SIG-M5 treated with dmso at 0.1 percent for 504 hours (cell line): ENCODE results near the gene ADGRA1.

ENCODE experiments used
- DNase-seq: peaks from one replicate; lab custom pipeline; 2025; ENCODE audit not compliant: unreplicated experiment; lab: John Stamatoyannopoulos, UW

Gene ADGRA1

GRCh38 chr10:133160826-133161471, 73.2 kb downstream of the ADGRA1 start:
- no peak for DNase-seq

- DNase-seq: no peak
Measured at GRCh38 chr10:133161486-133162109, 73.9 kb downstream of the ADGRA1 start.

GRCh38 chr10:133162178-133162909, 74.6 kb downstream of the ADGRA1 start:
- DNase-seq: no peak

GRCh38 chr10:133162910-133163856, 75.5 kb downstream of the ADGRA1 start:
- DNase-seq: no peak

- no peak for DNase-seq
Measured at GRCh38 chr10:133163889-133164815, 76.4 kb downstream of the ADGRA1 start.

- no peak for DNase-seq
Measured at GRCh38 chr10:133164816-133165555, 77.3 kb downstream of the ADGRA1 start.

- DNase-seq: no peak
Measured at GRCh38 chr10:133165556-133166503, 78.1 kb downstream of the ADGRA1 start.

- DNase-seq: no peak
Measured at GRCh38 chr10:133166504-133166827, 78.7 kb downstream of the ADGRA1 start.

GRCh38 chr10:133166828-133167692, 79.3 kb downstream of the ADGRA1 start:
- DNase-seq: no peak

GRCh38 chr10:133167693-133168616, 80.2 kb downstream of the ADGRA1 start:
- DNase-seq: no peak

GRCh38 chr10:133168617-133169031, 80.9 kb downstream of the ADGRA1 start:
- DNase-seq: no peak

- no peak for DNase-seq
Measured at GRCh38 chr10:133169173-133169947, 81.6 kb downstream of the ADGRA1 start.

GRCh38 chr10:133170092-133170491, 82.4 kb downstream of the ADGRA1 start:
- DNase-seq: no peak

- no peak for DNase-seq
Measured at GRCh38 chr10:133173860-133174640, 86.3 kb downstream of the ADGRA1 start.
